Amniotic stem cell (primary cell): ENCODE measurements around the gene CTNNB1.
"Not testable (repeated sequence)": the region's sequence is repeated elsewhere in the genome, so short reads cannot be mapped to it uniquely, and the experiment has no call there.

Source experiments
- DNase-seq: peaks from one replicate; lab custom pipeline; 2025; lab: John Stamatoyannopoulos, UW

Gene CTNNB1

DNA sequence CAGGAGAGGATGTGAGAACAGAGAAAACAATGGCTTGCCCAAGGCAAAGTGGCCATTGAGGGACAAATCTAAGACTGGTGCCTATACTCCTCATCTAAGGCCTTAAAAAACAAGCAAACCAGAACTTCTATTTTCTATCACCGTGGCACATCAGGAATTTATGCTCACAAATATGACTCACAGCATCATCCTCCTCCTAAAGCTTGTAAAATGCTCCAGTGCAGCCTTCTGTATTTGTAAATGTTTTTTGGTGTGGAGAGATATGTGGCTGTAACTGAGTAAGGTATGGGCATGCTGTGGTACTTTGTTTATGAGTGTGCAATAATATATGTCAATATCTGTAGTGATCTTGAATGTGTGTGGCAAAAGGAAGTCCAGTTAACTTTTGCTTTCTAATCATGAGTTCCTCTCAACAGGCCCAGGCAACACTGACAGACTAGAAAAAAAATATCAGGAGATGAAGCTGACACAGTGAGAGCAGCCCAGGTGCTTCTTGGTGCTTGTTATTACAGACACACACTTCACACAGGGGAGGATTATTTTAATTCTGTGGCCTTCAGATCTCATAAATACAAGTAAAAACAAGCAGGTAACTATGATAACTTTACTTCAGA lies 60.3 kb downstream of the CTNNB1 start:
- DNase-seq = no peak

DNA sequence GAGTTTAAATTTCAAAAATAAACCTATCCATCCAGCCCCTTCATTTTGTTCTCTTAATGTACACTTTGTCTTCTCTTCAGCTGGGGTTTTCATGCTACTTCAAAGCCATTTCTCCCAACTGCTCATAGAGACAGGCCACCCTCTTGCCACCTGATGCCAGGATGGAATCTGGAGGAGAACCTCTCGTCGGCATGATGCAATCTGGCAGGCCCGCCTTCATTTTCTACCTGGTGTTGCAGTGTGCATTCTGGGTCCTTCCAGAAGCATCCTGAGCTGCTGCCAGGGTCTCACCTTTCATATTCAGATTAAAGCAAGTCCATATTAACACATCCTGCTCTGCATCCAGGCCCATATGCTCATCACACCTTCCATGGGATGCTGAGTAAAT lies 60.8 kb downstream of the CTNNB1 start:
- DNase-seq = no peak

DNA sequence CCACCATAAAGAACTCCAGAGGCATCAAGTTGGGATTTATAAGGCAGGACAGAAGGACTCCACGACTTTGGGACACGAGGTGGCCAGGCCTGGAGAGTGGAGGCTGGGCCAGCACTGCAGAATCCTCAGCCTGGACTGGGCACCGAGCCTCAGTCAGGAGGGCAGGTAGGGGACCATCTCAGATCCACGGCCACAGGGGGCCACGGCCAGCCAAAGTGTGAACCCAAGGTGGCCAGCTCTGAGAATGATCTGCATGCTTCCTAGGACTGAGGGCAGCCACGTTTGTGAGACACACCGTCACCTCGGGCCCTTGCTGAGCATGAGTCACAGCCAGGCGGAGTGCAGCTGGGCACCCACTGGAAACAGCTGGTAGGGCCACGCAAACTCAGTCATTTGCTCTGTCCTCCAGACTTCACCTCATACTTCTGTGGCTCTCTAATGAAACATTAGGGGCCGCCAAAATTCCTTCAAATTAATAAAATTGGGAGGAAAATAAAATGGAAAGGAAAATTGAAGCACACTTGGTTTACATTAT lies 65.8 kb downstream of the CTNNB1 start:
- no peak for DNase-seq

DNA sequence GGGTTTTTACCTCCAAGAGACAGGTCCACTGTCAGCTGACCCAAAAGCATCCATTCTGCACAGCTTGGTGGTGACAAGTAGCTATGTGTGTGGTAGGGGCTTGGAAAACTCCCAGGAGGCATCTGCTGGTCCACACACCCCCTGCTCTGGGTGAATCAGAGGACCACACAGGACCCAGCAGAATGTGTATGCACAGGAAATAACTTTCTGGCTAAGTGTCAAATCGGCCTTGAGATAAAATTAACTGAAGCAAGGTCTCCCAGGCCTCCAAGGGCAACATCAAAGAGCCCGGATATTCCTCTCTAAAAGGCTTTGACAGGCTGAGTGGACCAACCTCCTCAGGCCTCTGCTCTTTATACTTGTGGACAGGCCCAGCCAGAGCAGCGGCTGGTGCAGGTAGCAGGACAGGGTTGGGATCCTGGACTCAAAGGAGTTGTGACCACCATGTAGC lies 66.5 kb downstream of the CTNNB1 start:
- no peak for DNase-seq

DNA sequence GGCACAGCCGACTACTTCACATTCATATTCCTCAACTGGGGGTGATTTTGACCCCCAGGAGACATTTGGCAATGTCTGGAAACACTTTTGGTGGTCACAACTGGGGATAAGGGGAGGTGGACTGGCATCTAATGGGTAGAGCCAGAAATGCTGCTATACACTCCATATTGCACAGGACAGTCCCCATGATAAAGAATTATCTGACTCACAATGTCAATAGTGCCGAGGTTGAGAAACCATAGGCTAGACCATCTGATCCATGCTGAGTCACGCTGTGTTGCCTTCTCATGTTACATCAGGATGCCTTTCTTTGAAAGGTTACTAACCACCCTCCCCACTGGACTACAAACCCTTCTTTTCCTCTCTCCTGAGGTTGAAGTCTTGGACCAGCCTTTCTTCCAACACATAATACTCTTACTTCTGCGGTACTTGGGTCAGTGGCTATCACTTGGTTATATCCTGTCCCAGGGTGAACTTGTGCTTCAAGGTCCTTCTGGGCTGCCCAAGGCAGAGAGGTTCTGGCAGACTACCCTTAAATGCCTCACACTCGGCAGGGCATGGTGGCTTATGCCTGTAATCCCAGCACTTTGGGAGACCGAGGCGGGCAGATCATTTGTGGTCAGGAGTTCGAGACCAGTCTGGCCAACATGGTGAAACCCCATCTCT lies 68.8 kb downstream of the CTNNB1 start:
- peak; percentile 88 for DNase-seq

DNA sequence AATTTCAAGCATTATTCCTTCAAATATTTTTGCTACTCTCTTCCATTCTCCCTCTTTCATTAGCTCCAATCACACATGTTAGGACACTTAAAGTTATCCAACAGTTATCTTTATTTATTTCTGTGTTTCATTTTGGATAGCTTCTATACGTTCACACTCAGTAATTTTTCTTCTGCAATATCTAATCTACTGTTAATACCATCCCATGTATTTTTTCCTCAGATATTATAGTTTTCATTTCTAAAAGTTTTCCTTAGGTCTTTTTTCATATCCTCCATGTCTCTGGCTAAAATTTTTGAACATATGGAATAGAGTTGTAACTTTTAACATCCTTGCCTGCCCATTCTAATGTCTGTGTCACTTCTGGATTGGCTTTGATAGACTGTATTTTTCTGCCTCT lies 73.4 kb downstream of the CTNNB1 start:
- DNase-seq = no peak

DNA sequence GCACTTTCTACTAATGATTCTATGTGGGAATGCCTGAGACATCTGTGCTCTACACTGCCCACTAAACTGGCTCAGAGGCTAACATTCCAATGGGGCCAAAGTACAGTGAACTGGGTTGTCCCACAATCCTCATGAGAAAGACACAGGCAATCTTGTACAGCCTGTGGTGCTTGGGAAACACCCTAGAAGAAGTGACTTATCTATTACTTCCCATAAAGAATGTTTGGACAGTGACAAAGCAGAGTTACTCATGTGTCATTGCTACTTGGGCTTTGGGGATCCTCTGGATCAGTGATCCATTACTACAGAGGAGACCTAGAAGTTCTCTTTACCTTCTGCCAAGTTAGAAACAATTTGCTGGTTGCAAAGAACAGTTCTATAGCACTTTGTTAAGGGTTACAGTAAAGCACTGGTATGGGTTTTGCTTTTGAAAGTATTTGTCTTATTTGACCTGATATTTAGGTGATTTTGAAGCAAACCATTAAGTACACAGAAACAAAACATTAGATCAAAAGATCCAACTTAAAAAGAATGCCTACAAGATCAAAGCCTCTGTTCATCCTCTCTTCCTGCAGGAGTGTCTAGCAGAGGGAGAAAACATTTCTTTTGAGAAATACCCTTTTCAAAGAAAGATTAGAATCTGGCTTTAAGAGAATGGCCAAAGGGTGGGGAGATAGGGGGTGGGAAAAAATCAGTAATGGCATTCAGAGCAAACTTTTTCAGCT lies 75.8 kb downstream of the CTNNB1 start:
- DNase-seq = no peak

DNA sequence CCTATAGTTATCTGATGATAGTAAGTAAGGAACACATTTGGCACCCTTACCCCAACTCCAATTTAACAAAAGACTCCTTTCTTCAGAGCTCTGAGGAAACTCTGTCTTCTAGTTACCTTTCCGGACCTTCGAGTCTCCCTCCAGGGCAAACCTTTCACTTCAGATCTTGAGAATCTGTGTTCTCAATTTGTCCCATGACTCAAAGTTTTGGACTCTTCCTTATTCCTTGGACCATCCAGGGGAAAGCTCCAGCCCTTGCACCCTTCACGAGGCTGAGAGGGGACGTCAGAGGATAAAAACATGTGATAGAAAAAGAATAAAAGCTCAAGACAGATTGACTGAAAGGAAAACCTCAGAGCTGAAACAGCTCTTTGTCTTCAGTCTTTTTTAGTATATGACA lies 76.9 kb downstream of the CTNNB1 start:
- no peak for DNase-seq

DNA sequence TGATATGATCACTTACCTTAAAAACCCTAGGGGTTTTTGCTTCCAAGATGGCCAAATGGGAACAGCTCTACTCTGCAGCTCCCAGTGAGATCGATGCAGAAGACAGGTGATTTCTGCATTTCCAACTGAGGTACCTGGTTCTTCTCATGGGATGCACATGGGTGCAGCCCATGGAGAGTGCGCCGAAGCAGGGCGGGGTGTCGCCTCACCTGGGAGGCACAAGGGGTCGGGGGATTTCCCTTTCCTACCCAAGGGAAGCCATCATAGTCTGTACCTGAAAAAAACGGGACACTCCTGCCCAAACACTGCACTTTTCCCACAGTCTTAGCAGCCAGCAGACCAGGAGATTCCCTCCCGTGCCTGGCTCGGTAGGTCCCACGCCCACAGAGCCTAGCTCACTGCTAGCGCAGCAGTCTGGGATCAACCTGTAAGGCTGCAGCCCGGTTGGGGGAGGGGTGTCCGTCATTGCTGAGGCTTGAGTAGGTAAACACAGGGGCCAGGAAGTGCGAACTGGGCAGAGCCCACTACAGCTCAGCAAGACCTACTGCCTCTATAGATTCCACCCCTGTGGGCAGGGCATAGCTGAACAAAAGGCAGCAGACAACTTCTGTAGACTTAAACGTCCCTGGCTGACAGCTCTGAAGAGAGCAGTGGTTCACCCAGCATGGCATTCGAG lies 78.6 kb downstream of the CTNNB1 start:
- no peak for DNase-seq

DNA sequence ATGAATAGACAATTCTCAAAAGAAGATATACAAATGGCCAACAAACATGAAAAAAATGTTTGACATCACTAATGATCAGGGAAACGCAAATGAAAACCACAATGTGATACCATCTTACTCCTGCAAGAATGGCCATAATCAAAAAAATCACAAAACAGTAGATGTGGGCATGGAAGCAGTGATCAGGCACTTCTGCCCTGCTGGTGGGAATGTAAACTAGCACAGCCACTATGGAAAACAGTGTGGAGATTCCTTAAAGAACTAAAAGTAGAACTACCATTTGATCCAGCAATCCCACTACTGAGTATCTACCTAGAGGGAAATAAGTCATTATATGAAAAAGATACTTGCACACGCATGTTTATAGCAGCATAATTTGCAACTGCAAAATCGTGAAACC lies 85.6 kb downstream of the CTNNB1 start:
- DNase-seq = not testable (repeated sequence)

DNA sequence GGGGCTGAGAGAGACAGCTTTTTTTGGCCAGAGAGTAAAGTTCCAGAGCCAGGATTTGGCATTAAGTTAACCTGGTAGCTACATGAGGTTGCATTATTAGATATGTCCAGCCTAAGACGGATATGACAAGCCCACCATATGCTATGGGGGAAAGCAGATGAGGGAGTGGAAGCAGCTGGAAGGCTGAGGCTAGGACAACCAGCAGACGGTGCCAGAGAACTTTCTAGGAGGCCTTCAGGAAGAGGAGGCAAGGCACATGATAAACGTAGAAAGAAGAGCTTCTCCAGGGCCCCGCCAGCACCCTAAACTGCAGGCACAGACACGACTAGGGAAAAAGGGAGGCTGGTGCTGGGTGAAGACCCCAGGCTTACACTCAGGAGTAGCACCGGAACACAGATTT lies 87.0 kb downstream of the CTNNB1 start:
- DNase-seq = no peak

DNA sequence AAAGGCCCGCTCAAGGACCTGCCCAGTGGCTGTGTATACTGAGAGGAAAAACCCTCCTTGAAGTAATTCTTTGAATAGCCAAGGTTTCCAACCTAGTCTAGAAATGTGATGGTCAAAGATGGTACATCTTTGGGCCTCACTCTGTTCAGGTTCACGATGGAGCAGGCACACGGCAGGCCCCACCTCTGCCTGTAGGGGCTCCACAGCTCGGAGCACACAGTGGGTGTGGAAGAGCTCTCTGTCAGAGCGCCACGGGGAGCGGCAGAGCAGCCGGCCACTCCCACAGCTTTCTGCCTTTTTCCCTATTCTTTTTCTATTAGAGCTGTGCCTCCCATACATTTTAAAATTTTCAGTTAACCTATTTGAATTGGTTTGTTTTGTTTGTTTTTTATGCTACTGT lies 89.5 kb downstream of the CTNNB1 start:
- no peak for DNase-seq
